NCI-H1436 (cell line): ENCODE results near the gene TAF8.

Experiments used
- DNase-seq: peaks from one replicate; lab custom pipeline; 2025; lab: John Stamatoyannopoulos, UW

Gene TAF8

DNA sequence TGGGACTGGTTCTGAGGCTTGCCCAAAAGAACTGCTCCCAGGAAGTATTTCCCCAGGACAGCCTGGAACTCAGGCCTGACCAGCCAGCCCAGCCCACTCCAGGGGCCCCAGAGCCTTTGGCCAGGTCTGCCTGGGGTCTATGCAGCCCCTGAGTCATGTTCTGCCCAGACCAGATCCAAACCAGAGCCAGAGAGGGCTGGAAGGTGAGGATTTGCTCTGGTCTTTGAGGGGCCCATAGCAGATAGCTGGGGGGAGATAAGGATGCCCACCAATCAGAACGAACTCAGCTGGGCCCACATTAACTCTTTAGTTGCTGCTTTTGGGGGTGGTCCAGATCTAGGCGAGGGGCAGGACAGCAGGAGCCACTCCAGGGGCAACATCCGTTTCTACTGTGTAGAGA, 75.3 kb downstream of the TAF8 start:
- no peak for DNase-seq

DNA sequence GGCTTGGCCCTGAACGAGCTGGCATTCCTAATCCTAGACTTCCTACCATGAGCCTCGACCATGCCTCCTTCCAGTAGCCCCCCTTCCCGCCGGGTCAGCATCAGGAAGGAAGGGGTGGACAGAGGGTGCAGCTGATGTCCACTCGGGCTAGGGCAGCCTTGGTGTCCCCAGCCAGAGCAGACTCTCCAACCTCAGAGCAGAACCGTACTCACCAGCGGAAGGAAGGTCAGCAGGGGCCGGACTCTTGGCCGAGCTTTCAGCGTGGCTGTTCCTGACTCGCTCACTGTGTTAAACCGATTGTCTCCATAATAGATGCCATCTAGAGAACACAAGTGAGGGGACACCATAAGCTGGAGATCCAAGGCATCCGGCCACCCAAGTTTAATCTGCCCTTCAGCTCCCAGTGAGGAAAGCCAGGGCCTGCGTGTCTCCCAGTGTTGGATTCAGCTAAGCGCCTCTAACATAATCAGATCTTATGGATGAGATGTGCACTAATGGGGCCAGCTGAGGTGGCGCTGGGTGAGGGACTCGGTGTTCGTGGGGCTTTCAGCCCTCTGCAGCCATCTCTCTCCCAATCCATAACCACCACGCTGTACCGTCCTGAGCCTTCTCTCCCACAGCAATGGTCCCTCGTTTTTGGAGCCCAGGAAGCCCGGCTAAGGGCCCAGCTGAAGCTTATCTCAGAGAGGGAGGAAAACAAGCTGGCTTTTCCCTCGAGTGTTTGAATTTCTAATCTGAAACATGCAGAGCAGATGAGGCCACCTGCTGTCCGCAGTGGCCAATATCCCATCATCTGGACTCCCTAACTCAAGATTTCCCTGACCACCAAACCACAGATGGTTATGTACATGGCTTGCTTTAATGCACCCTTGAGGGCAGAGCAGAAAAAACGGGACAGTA, 78.4 kb downstream of the TAF8 start:
- DNase-seq: no peak

DNA sequence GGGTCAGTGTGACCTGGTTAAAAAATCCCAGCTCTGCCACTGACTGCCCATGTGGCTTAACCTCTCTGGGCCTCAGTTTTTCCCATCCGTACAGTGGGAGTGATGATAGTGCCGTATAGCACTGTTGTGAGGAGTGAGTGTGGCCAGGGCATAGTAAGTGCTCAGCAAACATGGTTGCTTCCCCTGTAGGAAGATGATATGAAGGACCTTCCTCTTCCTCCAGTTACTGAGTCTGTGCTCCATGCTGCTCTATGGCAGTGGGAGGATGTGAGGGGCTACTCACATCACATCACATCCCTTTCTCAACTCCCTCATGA, 79.0 kb downstream of the TAF8 start:
- no peak for DNase-seq

DNA sequence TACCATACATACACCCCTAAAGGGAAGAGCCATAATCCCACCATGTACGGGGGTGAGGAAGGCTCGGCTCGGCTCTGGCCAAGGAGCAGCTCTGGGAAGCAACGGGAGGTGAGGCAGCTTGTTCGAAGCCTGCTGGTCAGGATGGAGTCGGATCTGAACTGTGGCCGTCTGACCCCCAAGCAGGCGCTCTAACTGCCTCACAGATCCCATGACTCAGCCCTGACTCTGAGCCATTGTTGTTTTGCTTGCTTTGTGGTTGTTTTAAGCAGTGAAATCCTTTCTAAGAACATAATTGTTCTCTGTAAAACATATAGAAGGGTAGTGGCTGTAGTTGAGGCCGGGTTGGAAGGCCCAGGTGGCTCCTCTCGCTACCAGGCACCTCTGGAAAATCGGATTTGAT, 81.2 kb downstream of the TAF8 start:
- no peak for DNase-seq

DNA sequence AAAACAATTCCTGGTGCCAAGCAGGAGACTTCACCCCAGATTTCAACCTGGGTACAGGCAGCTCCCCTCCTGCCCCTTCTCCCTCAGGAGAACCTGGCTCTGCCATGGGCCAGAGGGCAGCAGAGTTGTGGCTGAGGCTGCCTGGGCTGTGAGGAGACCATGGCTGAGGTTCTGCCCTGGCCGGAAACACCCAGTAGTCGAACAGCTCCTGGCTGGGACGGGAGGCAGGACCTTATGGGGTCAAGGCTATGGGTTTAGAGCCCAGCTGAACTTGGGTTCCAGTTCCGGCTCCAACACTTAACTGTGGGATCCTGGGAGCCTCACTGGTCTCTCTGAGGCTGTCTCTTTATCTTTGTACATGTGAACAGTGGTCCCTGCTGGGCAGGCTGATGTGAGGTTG, 83.6 kb downstream of the TAF8 start:
- no peak for DNase-seq

DNA sequence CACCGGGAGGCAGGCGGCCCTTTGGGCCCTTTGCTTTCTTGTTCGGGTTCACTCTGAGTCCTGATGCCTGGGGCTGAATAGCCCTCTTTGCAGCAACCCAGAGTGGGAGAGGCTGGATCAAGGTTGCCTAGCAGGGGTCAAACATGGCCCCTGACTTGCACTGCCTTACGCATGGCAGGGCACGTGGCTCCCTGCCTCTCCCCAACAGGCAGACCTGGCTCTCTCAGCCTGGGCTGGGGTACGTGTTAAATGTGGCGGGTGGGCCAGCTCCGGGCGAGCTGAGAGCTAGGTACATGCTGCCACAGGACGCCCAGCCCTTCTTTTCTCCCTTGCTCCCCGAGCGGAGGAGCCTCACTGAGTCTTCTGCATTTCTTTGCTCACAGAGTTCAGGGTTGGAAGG, 84.8 kb downstream of the TAF8 start:
- DNase-seq: no peak

DNA sequence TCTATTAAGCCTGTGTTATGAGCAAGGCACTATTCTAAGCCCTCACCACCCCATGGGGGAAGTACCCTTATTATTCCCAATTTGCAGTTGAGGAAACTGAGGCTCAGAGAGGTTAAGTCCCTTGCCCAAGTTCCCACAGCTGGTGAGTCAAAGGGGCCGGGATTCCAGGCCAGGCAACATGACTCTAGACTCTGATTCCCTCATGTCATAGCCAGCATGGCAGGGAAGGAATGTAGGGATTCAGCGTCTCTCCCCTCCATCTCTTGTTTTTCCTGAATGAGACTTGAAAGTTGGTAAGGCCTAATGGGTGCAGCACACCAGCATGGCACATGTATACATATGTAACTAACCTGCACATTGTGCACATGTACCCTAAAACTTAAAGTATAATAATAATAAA, 85.4 kb downstream of the TAF8 start:
- no peak for DNase-seq

DNA sequence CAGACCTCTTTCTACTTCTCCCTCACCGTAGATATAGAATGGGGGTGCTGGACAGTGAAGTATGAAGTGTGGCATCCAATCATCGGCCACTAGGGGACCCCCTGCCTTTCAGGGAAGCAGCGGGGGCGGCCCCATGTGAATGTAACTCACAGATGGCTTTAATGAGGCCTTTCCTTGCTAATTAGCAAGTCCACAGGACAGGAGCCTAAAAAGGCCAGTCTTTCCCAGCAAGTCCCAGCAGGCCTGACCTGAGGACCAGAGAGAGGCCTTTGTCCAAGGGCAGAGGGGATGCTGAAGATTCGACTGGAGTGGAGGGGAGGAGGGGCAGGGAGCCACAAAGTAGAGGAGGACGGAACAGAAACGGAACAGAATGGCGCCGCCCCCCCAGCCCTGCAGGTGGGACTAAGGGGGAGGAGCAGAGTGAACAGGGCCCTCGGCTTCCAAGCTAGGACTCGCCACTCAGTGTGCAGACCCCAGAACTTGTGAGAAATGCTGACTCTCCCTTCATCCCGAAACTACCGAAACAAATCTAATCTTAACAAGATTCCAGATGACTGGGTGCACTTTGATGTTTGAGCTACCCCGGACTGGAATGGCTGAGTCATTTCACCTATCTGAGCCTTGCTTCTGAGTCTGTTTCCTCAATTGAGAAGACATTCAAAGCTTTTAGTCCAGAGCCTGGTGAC, 86.3 kb downstream of the TAF8 start:
- no peak for DNase-seq
